Right cardiac atrium (tissue), 5 donors: ENCODE data around the gene ZCCHC8. TPM values are rescaled to one million over a fixed set of nuclear protein-coding genes. Genes with fewer than 3 reads are reported as not detected.
"Not testable (repeated sequence)": the region's sequence is repeated elsewhere in the genome, so short reads cannot be mapped to it uniquely, and the experiment has no call there.

Source experiments
- ATAC-seq, 2 donors: fragments of 200-7000 bp; cut with Tn5 transposase; one replicate each; pipeline versions ENCODE4 v1.8.0 to v1.9.1; 2020; ENCODE audit warnings: moderate library complexity in 2 of 2, mild to moderate bottlenecking in 1 of 2
- DNase-seq, 3 donors: peaks; one replicate each; pipeline ENCODE4 v3.0.0-alpha.2; 2020
- H3K27ac ChIP-seq: one replicate; pipeline ENCODE4 v1.5.1; 2013; ENCODE audit warnings: mild to moderate bottlenecking, low read length, control low read depth, moderate library complexity
- H3K27me3 ChIP-seq: one replicate; pipeline ENCODE4 v1.6.1; 2013; ENCODE audit not compliant: control insufficient read depth, insufficient read depth
- H3K4me1 ChIP-seq: one replicate; pipeline ENCODE4 v1.6.1; 2013; ENCODE audit warnings: low read length; ENCODE audit not compliant: control insufficient read depth, insufficient read depth
- H3K4me3 ChIP-seq: one replicate; pipeline ENCODE4 v1.5.1; 2013; ENCODE audit warnings: low read length, control low read depth
- H3K9me3 ChIP-seq: one replicate; pipeline ENCODE4 v1.6.1; 2013; ENCODE audit warnings: low read length; ENCODE audit not compliant: control insufficient read depth
- WGBS: extraction: QIAGEN DNeasy Blood & Tissue Kit; methylation state at CpG from one replicate; pipeline ENCODE4 v1.1.7; 2013; 5-methylcytosine and 5-hydroxymethylcytosine counted together
- intact Hi-C, 4 donors: fragments of 100-400 bp; cut with DNase I; formaldehyde crosslinking; loops; one replicate each; pipeline versions ENCODE4 v1.11.0 to v1.14.0; 2022 to 2023
- polyA plus RNA-seq: library from polyadenylated mRNA; stranded (reverse); fragments of 200-250 nt; gene quantifications from one replicate; pipeline ENCODE4 v1.2.3, GENCODE V29; 2013
- total RNA-seq, 4 donors: library from RNA; stranded (reverse); fragmentation: NEBNext Ultra II Directional; extraction: Animal tissue kit (Norgen Biotek cat#: 25700); gene quantifications; one replicate each; pipeline ENCODE4 v1.2.1, GENCODE V29; 2021
- donor health status: healthy with polysubstance abuse.
- donor health status: DM: no; HTN: yes; CAD: no.
- donor health status: DM: no; HTN: no; CAD: no.
- donor health status: DM: no; HTN: yes; CAD: no; lungs with severe emphysema.
- donor health status: DM: yes; HTN: yes; CAD: no.

ZCCHC8 gene
- total and polyA plus RNA-seq, 5 donors: 10.7 to 11.7 (median 10.8) TPM

DNA sequence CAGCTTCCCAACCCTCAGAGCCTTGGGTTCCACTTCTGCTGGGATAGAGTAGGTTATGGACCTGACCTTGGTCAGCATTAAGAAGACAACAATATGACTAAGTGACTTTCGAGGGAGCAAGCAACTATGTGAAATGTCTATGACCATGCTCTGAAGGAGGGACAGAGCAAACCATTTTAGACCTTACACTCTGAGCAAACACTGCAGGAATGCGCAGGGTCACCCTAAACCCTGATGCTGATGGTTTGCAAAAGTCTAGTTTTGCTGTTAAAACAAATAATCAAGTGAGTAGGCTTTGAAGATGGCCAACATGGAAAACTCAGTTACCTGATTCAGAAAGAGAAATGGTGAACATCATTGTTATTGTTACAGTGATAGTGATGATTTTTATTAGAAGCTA is 8.7 kb downstream of the ZCCHC8 start:
- no peaks in the 10 kb centered on the region for H3K4me1 ChIP-seq
- intact Hi-C loops: no loop called here
- no peak for DNase-seq
- WGBS: 91% methylated on average over 2 of the region's 2 CpGs
- ATAC-seq: no peak
- H3K27ac ChIP-seq: no peak overlapping the region
- H3K27me3 ChIP-seq: no peaks in the 10 kb centered on the region
- H3K4me3 ChIP-seq: no peak overlapping the region
- H3K9me3 ChIP-seq: no peaks in the 10 kb centered on the region

DNA sequence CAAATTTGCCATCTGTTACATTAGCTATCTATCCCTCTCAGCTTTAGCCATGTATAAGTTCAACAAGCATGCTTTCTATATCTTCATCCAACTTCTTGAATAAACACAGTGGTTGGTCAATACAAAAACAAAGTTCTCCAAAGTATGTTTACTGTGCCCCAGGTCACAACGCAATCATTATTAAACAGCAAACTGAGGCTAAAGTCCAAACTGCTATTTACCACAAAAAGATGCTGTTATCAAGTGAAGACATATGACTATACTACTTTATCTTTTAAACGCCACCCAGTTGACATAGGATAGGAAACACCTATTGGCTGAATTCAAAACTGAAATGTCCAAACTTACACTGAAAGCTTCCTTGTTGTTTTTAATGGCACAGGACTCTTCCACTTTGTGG is 11.7 kb downstream of the ZCCHC8 start:
- no peak overlapping the region for H3K27ac ChIP-seq
- intact Hi-C loops: no loop called here
- no peaks in the 10 kb centered on the region for H3K9me3 ChIP-seq
- H3K4me3 ChIP-seq: no peak overlapping the region
- H3K4me1 ChIP-seq: no peaks in the 10 kb centered on the region
- no peaks in the 10 kb centered on the region for H3K27me3 ChIP-seq
- 83% methylated on average over 2 of the region's 2 CpGs for WGBS
- DNase-seq (no peak), ATAC-seq (no peak)

DNA sequence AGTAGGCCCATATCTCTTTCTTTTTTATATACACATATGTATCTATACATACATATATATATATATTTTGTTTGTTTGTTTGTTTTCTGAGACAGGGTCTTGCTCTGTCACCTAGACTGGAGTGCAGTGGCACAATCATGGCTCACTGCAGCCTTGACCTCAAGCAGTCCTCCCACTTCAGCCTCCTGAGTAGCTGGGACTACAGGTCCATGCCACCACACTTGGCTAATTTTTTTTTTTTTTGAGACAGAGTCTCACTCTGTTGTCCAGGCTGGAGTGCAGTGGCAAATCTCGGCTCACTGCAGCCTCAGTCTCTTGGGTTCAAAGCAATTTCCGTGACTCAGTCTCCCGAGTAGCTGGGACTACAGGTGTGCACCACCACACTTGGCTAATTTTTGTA is 12.9 kb downstream of the ZCCHC8 start:
- 98% methylated on average over 3 of the region's 3 CpGs for WGBS
- H3K9me3 ChIP-seq, intact Hi-C loops, H3K4me3 ChIP-seq, DNase-seq, H3K27ac ChIP-seq, ATAC-seq, H3K4me1 ChIP-seq, H3K27me3 ChIP-seq: not testable (repeated sequence)

DNA sequence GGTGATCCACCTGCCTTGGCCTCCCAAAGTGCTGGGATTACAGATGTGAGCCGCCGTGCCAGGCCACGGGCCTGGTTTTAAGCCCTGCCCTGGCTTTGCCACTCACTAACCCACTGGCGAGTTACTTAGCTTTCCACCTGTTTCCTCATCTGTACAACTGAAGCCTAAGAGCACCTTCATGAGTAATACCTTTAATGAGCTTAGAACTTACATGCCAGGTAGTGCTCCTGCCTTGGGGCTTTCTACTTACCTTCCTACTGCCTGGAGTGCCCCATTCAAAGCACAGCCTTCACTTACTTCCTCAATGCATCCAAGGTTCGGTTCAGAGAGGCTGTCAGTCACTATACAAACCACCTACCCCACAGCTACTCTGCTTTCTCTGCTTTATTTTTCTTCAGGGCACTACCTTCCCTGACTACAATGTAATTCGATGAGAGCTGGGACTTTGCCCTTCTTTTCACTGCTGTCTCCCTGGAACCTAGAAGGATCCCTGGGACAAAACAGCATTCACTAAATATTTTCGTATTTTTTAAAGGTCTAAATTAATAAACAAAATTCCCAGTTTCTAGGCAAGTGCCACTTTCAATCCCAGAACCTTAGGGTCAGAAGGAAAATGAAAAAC is 13.8 kb downstream of the ZCCHC8 start:
- Histone ChIP-seq H3K4me1 (no peaks in the 10 kb centered on the region), H3K9me3 (no peaks in the 10 kb centered on the region), H3K27me3 (no peaks in the 10 kb centered on the region), H3K4me3 (no peak overlapping the region), H3K27ac (no peak overlapping the region)
- no peak for DNase-seq
- WGBS: 97% methylated on average over 7 of the region's 7 CpGs
- intact Hi-C loops: no loop called here
- ATAC-seq: no peak

DNA sequence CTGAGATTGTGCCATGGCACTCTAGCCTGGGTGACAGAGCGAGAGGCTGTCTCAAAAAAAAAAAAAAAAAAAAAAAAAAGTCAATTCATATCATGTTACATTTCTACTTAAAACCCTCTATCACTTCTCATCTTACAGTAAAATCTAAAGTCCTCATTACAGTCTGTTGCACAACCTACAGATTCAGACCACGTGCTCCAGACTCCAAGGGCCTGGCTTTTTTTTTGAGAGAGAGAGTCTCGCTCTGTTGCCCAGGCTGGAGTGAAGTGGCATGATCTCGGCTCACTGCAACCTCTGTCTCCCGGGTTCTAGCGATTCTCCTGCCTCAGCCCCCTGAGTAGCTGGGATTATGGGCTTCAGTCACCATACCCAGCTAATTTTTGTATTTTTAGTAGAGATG is 14.4 kb downstream of the ZCCHC8 start:
- H3K27me3 ChIP-seq, H3K27ac ChIP-seq, ATAC-seq, intact Hi-C loops, DNase-seq, H3K4me3 ChIP-seq, H3K4me1 ChIP-seq, H3K9me3 ChIP-seq: not testable (repeated sequence)
- WGBS: 93% methylated on average over 6 of the region's 6 CpGs

DNA sequence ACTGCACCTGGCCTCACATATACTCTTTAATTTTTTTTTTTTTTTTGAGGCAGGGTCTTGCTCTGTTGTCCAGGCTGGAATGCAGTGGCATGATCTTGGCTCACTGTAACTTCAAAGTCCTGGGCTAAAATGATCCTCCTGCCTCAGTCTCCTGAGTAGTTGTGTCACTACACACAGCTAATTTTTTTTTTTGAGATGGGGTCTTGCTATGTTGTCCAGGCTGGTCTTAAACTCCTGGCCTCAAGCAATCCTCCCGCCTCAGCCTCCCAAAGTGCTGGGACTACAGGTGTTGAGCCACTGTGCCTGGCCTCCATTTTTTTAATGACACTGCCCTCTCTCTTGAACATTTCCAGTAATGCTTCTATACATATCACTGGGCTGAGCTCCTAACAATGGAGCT is 16.3 kb downstream of the ZCCHC8 start:
- ATAC-seq, intact Hi-C loops: not testable (repeated sequence)
- WGBS: 95% methylated on average over 1 of the region's 1 CpG

DNA sequence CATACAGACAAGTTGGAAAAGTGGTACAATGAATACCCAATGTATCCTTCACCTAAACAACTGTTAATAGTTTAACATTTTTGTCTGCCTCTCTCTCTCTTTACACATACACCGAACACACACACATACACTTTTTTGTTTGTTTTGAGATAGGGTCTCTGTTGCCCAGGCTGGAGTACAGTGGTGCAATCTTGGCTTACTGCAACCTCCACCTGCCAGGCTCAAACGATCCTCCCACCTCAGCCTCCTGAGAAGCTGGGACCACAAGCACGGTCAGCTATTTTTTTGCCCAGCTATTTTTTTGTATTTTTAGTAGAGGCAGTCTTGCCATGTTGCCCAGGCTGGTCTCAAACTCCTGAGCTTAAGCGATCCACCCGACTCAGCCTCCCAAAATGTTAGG is 16.8 kb downstream of the ZCCHC8 start:
- Histone ChIP-seq H3K27ac (no peak overlapping the region), H3K27me3 (no peaks in the 10 kb centered on the region), H3K4me3 (no peak overlapping the region), H3K9me3 (no peaks in the 10 kb centered on the region), H3K4me1 (no peaks in the 10 kb centered on the region)
- DNase-seq (no peak), ATAC-seq (no peak)
- WGBS: 90% methylated on average over 5 of the region's 5 CpGs
- intact Hi-C loops: no loop called here

More for the DNA sequence above, 16.3 kb downstream of the ZCCHC8 start:
- H3K27ac ChIP-seq, DNase-seq, H3K9me3 ChIP-seq, H3K4me1 ChIP-seq, H3K4me3 ChIP-seq, H3K27me3 ChIP-seq: not testable (repeated sequence)

DNA sequence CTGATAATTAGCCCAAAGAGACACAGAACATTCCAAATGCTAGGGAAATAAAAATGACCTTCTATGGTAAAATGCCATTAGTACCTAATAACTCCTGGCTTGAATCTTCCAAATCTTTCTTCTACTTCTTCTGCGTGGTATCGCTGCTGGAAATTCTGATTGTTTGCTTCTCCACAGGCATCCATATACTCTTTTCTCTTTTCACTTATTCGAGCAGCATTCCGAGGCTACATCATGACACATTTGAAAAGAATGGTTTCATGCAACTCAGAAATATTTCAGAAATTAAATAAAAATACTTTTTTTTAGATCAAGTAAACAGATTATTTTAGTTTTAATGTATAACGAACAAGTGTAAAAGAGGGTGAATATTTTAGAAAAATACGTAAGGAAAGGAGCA is 18.9 kb downstream of the ZCCHC8 start:
- no peak for ATAC-seq
- Histone ChIP-seq H3K4me1 (no peaks in the 10 kb centered on the region), H3K27ac (no peak overlapping the region), H3K4me3 (no peak overlapping the region), H3K9me3 (no peaks in the 10 kb centered on the region), H3K27me3 (no peaks in the 10 kb centered on the region)
- DNase-seq: no peak
- intact Hi-C loops: no loop called here
- WGBS: 95% methylated on average over 6 of the region's 6 CpGs

DNA sequence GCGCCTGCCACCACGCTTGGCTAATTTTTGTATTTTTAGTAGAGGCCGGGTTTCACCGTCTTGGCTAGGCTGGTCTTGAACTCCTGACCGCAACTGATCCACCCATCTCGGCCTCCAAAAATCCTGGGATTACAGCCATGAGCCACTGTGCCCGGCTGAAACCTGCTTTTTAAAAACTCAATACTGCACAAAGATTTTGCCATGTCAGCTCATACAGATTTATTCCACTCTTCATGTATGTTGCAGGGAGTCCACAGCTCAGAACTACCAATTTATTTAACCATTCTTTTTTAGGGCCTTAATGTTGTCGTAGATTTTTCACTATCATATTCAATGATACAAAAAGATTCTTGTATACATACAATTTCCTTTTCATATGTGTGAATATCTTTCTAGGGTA is 20.0 kb downstream of the ZCCHC8 start:
- H3K4me1 ChIP-seq: no peaks in the 10 kb centered on the region
- WGBS: 94% methylated on average over 8 of the region's 8 CpGs
- no peak overlapping the region for H3K27ac ChIP-seq
- H3K27me3 ChIP-seq: no peaks in the 10 kb centered on the region
- H3K4me3 ChIP-seq: no peak overlapping the region
- H3K9me3 ChIP-seq: no peaks in the 10 kb centered on the region
- DNase-seq (no peak), ATAC-seq (no peak)
- intact Hi-C loops: no loop called here

DNA sequence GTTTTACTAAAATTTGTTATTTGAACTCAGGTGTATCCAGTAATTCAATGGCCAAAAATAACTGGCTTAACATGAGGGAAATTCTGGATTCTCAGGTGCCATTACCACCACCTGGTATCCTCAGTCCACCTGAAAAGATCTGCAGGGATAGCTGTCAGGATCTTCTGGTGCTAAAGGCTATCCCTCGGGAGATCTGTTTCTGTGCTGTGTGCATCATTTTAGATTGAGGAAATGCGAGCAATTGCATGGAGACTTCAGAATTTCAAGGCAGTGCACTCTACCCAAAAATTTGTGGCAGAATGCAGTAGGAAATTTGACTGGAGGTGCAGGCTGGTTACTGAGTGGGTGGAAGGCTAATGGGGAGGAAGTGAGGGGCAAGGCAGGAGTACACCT is 26.4 kb downstream of the ZCCHC8 start:
- Histone ChIP-seq H3K4me3 (no peak overlapping the region), H3K27me3 (no peaks in the 10 kb centered on the region), H3K9me3 (no peaks in the 10 kb centered on the region), H3K27ac (no peak overlapping the region), H3K4me1 (no peaks in the 10 kb centered on the region)
- no peak for ATAC-seq
- DNase-seq: no peak
- intact Hi-C loops: loop anchor here (5.0 to 10.0 kb wide), 4 partner anchors 50 to 80 kb away; partner anchors contain the start of gene CLIP1 (in 1 of the 4)
- WGBS: 90% methylated on average over 2 of the region's 2 CpGs

DNA sequence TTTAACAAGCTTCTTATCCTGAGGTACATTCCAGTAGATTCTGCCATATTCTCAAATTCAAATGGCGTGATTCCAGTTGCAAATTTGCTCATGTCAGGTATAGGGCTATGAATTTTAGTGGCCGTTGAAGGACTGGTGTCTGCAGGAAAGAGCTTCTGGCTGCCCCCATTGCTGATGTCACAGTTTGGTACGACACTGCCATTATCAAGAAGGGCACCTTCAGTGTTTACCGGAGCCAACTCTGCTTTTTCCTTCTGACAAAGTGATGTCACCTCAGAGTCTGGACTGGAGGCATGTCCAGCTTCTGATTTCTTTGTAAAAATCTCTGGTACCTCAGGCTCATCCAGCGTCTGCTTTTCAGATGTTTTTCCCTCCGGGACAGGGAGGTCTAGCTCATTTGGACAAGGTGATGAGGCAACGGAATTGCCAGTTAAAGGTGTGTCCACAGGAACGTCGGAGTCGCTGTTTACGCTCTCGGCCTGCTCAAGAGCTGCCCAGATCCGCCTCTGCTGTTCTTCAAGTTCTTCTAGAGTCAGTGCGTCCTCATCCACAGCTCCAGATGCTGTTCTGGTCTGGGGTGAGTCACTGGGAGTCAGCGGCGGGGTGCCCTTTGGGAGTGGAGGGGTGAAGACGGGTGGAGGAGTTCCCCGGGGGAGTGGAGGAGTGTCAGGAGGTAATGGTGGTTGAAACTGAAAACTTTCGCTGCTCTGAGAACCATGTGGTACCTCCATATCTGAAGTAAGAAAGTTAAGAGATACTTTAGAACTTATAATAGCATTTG is 27.0 kb downstream of the ZCCHC8 start:
- Histone ChIP-seq H3K9me3 (no peaks in the 10 kb centered on the region), H3K4me3 (no peak overlapping the region), H3K4me1 (no peaks in the 10 kb centered on the region), H3K27ac (no peak overlapping the region), H3K27me3 (no peaks in the 10 kb centered on the region)
- ATAC-seq (peak in 1 of 2 donors; percentile 13), DNase-seq (no peak)
- 75% methylated on average over 19 of the region's 19 CpGs for WGBS
- intact Hi-C loops: loop anchor here (5.0 to 10.0 kb wide), 4 partner anchors 49 to 79 kb away; partner anchors contain the start of gene CLIP1 (in 1 of the 4)
